Measurements from ENCODE around the gene RTN4R.

Gene RTN4R

GRCh38 chr22:20210473-20211059 lies 57.6 kb downstream of the RTN4R start:
- H3K27ac ChIP-seq (replicated peaks; ENCODE audit: low read length), result no peak overlapping the region
- H3K4me2 ChIP-seq (ENCODE audit: insufficient read depth, low read length, poor library complexity, severe bottlenecking), result no peak overlapping the region
- no peak for DNase-seq (ENCODE audit: low spot score)
- peak overlapping the region; percentile 49 for H2BK15ac ChIP-seq (ENCODE audit: low read length)
- peak overlapping the region; percentile 42 for H2BK5ac ChIP-seq (ENCODE audit: low read length)
- no peak overlapping the region for H2AFZ ChIP-seq (ENCODE audit: low read length)
- peaks cover 0 to 41% (median 2%) of the 10 kb centered on the region in 3 experiments for H3K27me3 ChIP-seq (ENCODE audit: control insufficient read depth in 3 of 3, insufficient read depth in 3 of 3, low read depth in 1 of 3, low read length in 3 of 3)
- peak overlapping the region; percentile 0 for H3K18ac ChIP-seq (ENCODE audit: low read length)
- no peak overlapping the region for H4K91ac ChIP-seq (ENCODE audit: low read depth, low read length, poor library complexity)
- no peak overlapping the region for H3K4ac ChIP-seq (ENCODE audit: low read length)
- WGBS, 2 donors (ENCODE audit: extremely low coverage in 2 of 2, insufficient read length in 2 of 2, insufficient replicate concordance in 1 of 2), result no CpG with 5 or more reads among the region's 9 CpGs
- H3K23ac ChIP-seq (ENCODE audit: low read depth, low read length, poor library complexity), result peak overlapping the region; percentile 59
- H4K8ac ChIP-seq (ENCODE audit: low read depth, low read length), result no peak overlapping the region
- peak overlapping the region; percentile 60 for H2AK5ac ChIP-seq (ENCODE audit: low read depth, low read length)
- H3K4me3 ChIP-seq (ENCODE audit: low read length in 2 of 2), result no peak overlapping the region
- no peaks in the 10 kb centered on the region for H3K9me3 ChIP-seq (replicated peaks in 1 of 2; ENCODE audit: control insufficient read depth in 2 of 2, insufficient read depth in 1 of 2, low read depth in 1 of 2, low read length in 2 of 2)
- H3K14ac ChIP-seq (ENCODE audit: low read length), result no peak overlapping the region
- H3K79me1 ChIP-seq (ENCODE audit: low read depth, low read length), result no peaks in the 10 kb centered on the region
- no peak overlapping the region for H2BK120ac ChIP-seq (ENCODE audit: low read depth, low read length)
- H2BK12ac ChIP-seq (ENCODE audit: low read length), result peak overlapping the region; percentile 86
- H3K4me1 ChIP-seq (ENCODE audit: control insufficient read depth in 2 of 2, insufficient read depth in 1 of 2, low read depth in 1 of 2, low read length in 2 of 2), result peaks cover 11 to 36% of the 10 kb centered on the region in 2 donors
- H3K36me3 ChIP-seq (replicated peaks in 1 of 2; ENCODE audit: control insufficient read depth in 2 of 2, insufficient read depth in 2 of 2, low read length in 2 of 2), result no peaks in the 10 kb centered on the region
- H3K9ac ChIP-seq (ENCODE audit: low read depth, low read length, poor library complexity), result no peak overlapping the region

GRCh38 chr22:20209761-20210250 lies 58.3 kb downstream of the RTN4R start:
- DNase-seq (ENCODE audit: low spot score), result no peak
- H3K14ac ChIP-seq (ENCODE audit: low read length), result peak overlapping the region; percentile 63
- peak overlapping the region; percentile 59 for H3K23ac ChIP-seq (ENCODE audit: low read depth, low read length, poor library complexity)
- no peak overlapping the region for H4K8ac ChIP-seq (ENCODE audit: low read depth, low read length)
- no peak overlapping the region for H3K4ac ChIP-seq (ENCODE audit: low read length)
- H3K4me1 ChIP-seq (ENCODE audit: control insufficient read depth in 2 of 2, insufficient read depth in 1 of 2, low read depth in 1 of 2, low read length in 2 of 2), result peaks cover 15 to 43% of the 10 kb centered on the region in 2 donors
- H2AFZ ChIP-seq (ENCODE audit: low read length), result no peak overlapping the region
- peak overlapping the region; percentile 20 for H2BK120ac ChIP-seq (ENCODE audit: low read depth, low read length)
- no peaks in the 10 kb centered on the region for H3K79me1 ChIP-seq (ENCODE audit: low read depth, low read length)
- H2BK12ac ChIP-seq (ENCODE audit: low read length), result peak overlapping the region; percentile 86
- peak overlapping the region; percentile 13 for H3K18ac ChIP-seq (ENCODE audit: low read length)
- no peak overlapping the region for H3K9ac ChIP-seq (ENCODE audit: low read depth, low read length, poor library complexity)
- H3K9me3 ChIP-seq (replicated peaks in 1 of 2; ENCODE audit: control insufficient read depth in 2 of 2, insufficient read depth in 1 of 2, low read depth in 1 of 2, low read length in 2 of 2), result no peaks in the 10 kb centered on the region
- H3K27me3 ChIP-seq (ENCODE audit: control insufficient read depth in 3 of 3, insufficient read depth in 3 of 3, low read depth in 1 of 3, low read length in 3 of 3), result peaks cover 0 to 38% (median 2%) of the 10 kb centered on the region in 3 experiments
- H2BK15ac ChIP-seq (ENCODE audit: low read length), result peak overlapping the region; percentile 49
- H3K4me3 ChIP-seq (ENCODE audit: low read length in 2 of 2), result no peak overlapping the region
- WGBS, 2 donors (ENCODE audit: extremely low coverage in 2 of 2, insufficient read length in 2 of 2, insufficient replicate concordance in 1 of 2), result no CpG with 5 or more reads among the region's 11 CpGs
- H2BK5ac ChIP-seq (ENCODE audit: low read length), result peak overlapping the region; percentile 42
- no peak overlapping the region for H3K27ac ChIP-seq (replicated peaks; ENCODE audit: low read length)
- H3K4me2 ChIP-seq (ENCODE audit: insufficient read depth, low read length, poor library complexity, severe bottlenecking), result no peak overlapping the region
- H2AK5ac ChIP-seq (ENCODE audit: low read depth, low read length), result peak overlapping the region; percentile 60
- no peaks in the 10 kb centered on the region for H3K36me3 ChIP-seq (replicated peaks in 1 of 2; ENCODE audit: control insufficient read depth in 2 of 2, insufficient read depth in 2 of 2, low read length in 2 of 2)
- no peak overlapping the region for H4K91ac ChIP-seq (ENCODE audit: low read depth, low read length, poor library complexity)

GRCh38 chr22:20208713-20209310 lies 59.3 kb downstream of the RTN4R start:
- H3K36me3 ChIP-seq (replicated peaks in 1 of 2; ENCODE audit: control insufficient read depth in 2 of 2, insufficient read depth in 2 of 2, low read length in 2 of 2), result no peaks in the 10 kb centered on the region
- no peak overlapping the region for H2AFZ ChIP-seq (ENCODE audit: low read length)
- H3K18ac ChIP-seq (ENCODE audit: low read length), result peak overlapping the region; percentile 78
- peaks cover 0 to 29% (median 2%) of the 10 kb centered on the region in 3 experiments for H3K27me3 ChIP-seq (ENCODE audit: control insufficient read depth in 3 of 3, insufficient read depth in 3 of 3, low read depth in 1 of 3, low read length in 3 of 3)
- H2BK120ac ChIP-seq (ENCODE audit: low read depth, low read length), result peak overlapping the region; percentile 33
- WGBS, 2 donors (ENCODE audit: extremely low coverage in 2 of 2, insufficient read length in 2 of 2, insufficient replicate concordance in 1 of 2), result no CpG with 5 or more reads among the region's 15 CpGs
- H3K23ac ChIP-seq (ENCODE audit: low read depth, low read length, poor library complexity), result peak overlapping the region; percentile 82
- H3K4me3 ChIP-seq (ENCODE audit: low read length in 2 of 2), result peak overlapping the region in 1 of 2 donors; percentile 5
- H3K4me2 ChIP-seq (ENCODE audit: insufficient read depth, low read length, poor library complexity, severe bottlenecking), result no peak overlapping the region
- H4K91ac ChIP-seq (ENCODE audit: low read depth, low read length, poor library complexity), result no peak overlapping the region
- H3K79me1 ChIP-seq (ENCODE audit: low read depth, low read length), result no peaks in the 10 kb centered on the region
- H3K9me3 ChIP-seq (replicated peaks in 1 of 2; ENCODE audit: control insufficient read depth in 2 of 2, insufficient read depth in 1 of 2, low read depth in 1 of 2, low read length in 2 of 2), result no peaks in the 10 kb centered on the region
- H3K4ac ChIP-seq (ENCODE audit: low read length), result no peak overlapping the region
- peak overlapping the region; percentile 97 for H2BK12ac ChIP-seq (ENCODE audit: low read length)
- no peak overlapping the region for H4K8ac ChIP-seq (ENCODE audit: low read depth, low read length)
- H3K14ac ChIP-seq (ENCODE audit: low read length), result peak overlapping the region; percentile 32
- H2AK5ac ChIP-seq (ENCODE audit: low read depth, low read length), result peak overlapping the region; percentile 94
- peak overlapping the region; percentile 50 for H3K9ac ChIP-seq (ENCODE audit: low read depth, low read length, poor library complexity)
- no peak overlapping the region for H3K27ac ChIP-seq (replicated peaks; ENCODE audit: low read length)
- peak overlapping the region; percentile 46 for H2BK15ac ChIP-seq (ENCODE audit: low read length)
- H2BK5ac ChIP-seq (ENCODE audit: low read length), result no peak overlapping the region
- DNase-seq (ENCODE audit: low spot score), result no peak
- H3K4me1 ChIP-seq (ENCODE audit: control insufficient read depth in 2 of 2, insufficient read depth in 1 of 2, low read depth in 1 of 2, low read length in 2 of 2), result peaks cover 21 to 53% of the 10 kb centered on the region in 2 donors

- peak overlapping the region; percentile 18 for H3K4ac ChIP-seq (ENCODE audit: low read length)
- no peak overlapping the region for H4K91ac ChIP-seq (ENCODE audit: low read depth, low read length, poor library complexity)
- H3K4me3 ChIP-seq (ENCODE audit: low read length in 2 of 2), result no peak overlapping the region
- peak overlapping the region; percentile 80 for H2BK12ac ChIP-seq (ENCODE audit: low read length)
- peak overlapping the region; percentile 86 for H2AK5ac ChIP-seq (ENCODE audit: low read depth, low read length)
- WGBS, 2 donors (ENCODE audit: extremely low coverage in 2 of 2, insufficient read length in 2 of 2, insufficient replicate concordance in 1 of 2), result no CpG with 5 or more reads among the region's 11 CpGs
- H3K4me1 ChIP-seq (ENCODE audit: control insufficient read depth in 2 of 2, insufficient read depth in 1 of 2, low read depth in 1 of 2, low read length in 2 of 2), result peaks cover 30 to 63% of the 10 kb centered on the region in 2 donors
- DNase-seq (ENCODE audit: low spot score), result no peak
- H2AFZ ChIP-seq (ENCODE audit: low read length), result no peak overlapping the region
- peak overlapping the region; percentile 80 for H2BK15ac ChIP-seq (ENCODE audit: low read length)
- H2BK120ac ChIP-seq (ENCODE audit: low read depth, low read length), result no peak overlapping the region
- H3K27ac ChIP-seq (replicated peaks; ENCODE audit: low read length), result no peak overlapping the region
- peak overlapping the region; percentile 50 for H3K9ac ChIP-seq (ENCODE audit: low read depth, low read length, poor library complexity)
- peak overlapping the region; percentile 42 for H2BK5ac ChIP-seq (ENCODE audit: low read length)
- no peaks in the 10 kb centered on the region for H3K9me3 ChIP-seq (replicated peaks in 1 of 2; ENCODE audit: control insufficient read depth in 2 of 2, insufficient read depth in 1 of 2, low read depth in 1 of 2, low read length in 2 of 2)
- no peaks in the 10 kb centered on the region for H3K79me1 ChIP-seq (ENCODE audit: low read depth, low read length)
- peak overlapping the region; percentile 81 for H3K23ac ChIP-seq (ENCODE audit: low read depth, low read length, poor library complexity)
- peaks cover 0 to 25% (median 2%) of the 10 kb centered on the region in 3 experiments for H3K27me3 ChIP-seq (ENCODE audit: control insufficient read depth in 3 of 3, insufficient read depth in 3 of 3, low read depth in 1 of 3, low read length in 3 of 3)
- H4K8ac ChIP-seq (ENCODE audit: low read depth, low read length), result no peak overlapping the region
- H3K4me2 ChIP-seq (ENCODE audit: insufficient read depth, low read length, poor library complexity, severe bottlenecking), result no peak overlapping the region
- H3K18ac ChIP-seq (ENCODE audit: low read length), result peak overlapping the region; percentile 90
- peak overlapping the region; percentile 92 for H3K14ac ChIP-seq (ENCODE audit: low read length)
- H3K36me3 ChIP-seq (replicated peaks in 1 of 2; ENCODE audit: control insufficient read depth in 2 of 2, insufficient read depth in 2 of 2, low read length in 2 of 2), result no peaks in the 10 kb centered on the region
These were observed 60.7 kb downstream of the RTN4R start for GRCh38 chr22:20207277-20208025.
